ENCODE measurements around the gene NRL.
"Not testable (repeated sequence)": the region's sequence is repeated elsewhere in the genome, so short reads cannot be mapped to it uniquely, and the experiment has no call there.

NRL gene

GRCh38 chr14:24051789-24052655 is 62.7 kb downstream of the NRL start, which contains the start of gene CARMIL3:
Gene CARMIL3 (plus strand): TSS chr14:24052009. CDS start chr14:24052154, 145 bp downstream.
- DNase-seq (ENCODE audit: low spot score), result peak; percentile 79

GRCh38 chr14:24051176-24051788 is 63.5 kb downstream of the NRL start:
- no peak for DNase-seq (ENCODE audit: low spot score)

DNA sequence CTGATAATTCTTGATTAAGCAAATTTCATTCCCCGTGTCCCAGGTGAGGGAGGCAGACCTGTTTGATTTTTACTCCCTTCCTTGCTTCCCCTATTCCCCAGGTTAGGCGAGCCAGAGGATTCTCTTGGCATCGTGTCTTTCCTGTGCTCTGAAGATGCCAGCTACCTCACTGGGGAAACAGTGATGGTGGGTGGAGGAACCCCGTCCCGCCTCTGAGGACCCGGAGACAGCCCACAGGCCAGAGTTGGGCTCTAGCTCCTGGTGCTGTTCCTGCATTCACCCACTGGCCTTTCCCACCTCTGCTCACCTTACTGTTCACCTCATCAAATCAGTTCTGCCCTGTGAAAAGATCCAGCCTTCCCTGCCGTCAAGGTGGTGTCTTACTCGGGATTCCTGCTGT is 64.0 kb downstream of the NRL start:
- DNase-seq (ENCODE audit: low spot score), result not testable (repeated sequence)

GRCh38 chr14:24049002-24049401 is 65.7 kb downstream of the NRL start:
- DNase-seq (ENCODE audit: low spot score), result not testable (repeated sequence)

DNA sequence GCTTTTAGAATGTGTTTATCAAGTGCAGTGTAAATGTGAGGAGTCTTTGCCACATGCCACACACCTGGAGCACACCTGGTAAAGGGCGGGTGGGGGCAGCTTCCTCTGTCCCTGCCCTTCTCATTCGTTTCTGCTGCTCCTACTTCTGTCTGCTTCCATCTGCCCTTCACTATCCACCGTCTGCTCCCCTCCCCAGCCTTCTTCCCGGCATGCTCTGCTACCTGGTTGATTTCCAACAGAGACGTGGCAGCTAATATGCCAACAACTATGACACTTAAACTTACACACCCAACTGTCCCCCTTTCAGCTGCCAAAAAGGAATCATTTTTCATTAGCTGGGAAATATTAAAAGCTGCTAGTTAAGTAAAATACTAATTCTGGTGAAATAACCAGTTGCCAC is 72.0 kb downstream of the NRL start:
- no peak for DNase-seq (ENCODE audit: low spot score)

DNA sequence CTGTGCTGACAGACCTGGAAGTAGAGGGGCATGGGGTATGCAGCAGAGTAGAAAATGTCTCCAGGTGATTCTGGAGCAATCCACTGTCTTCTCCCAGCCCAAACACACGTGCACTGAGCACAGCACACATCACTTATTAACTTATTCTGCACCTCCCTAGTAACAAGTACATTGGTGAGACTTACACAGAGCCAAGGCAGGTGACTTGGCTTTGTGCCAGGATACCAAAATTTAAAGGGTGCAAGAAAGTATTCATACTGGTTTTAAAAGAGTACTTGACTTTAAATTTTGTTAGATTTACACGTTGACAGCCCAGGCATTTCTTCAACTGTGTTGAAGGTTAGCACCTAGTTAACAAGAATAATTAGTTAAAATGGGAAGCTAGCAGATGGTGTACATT is 74.1 kb downstream of the NRL start:
- DNase-seq (ENCODE audit: low spot score), result no peak

DNA sequence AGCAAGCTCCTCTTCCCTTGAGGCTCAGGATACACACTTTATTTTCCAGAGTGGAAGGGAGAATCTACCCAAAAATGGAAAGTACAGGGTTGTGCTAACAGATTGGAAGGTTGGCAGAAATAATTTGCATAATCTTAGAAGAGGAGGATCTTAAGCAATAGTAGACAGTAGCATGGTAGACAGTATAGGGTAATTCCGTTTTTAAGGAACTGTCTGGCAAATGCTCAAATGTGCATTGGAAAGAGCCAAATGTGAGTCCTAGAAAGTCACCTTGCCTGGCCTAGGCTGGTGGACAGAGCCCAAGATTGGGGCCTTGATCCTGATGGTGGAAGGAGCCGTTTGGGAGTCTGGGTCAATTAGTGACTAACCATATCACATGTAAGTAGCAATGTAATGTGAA is 76.1 kb downstream of the NRL start:
- DNase-seq (ENCODE audit: low spot score), result no peak

DNA sequence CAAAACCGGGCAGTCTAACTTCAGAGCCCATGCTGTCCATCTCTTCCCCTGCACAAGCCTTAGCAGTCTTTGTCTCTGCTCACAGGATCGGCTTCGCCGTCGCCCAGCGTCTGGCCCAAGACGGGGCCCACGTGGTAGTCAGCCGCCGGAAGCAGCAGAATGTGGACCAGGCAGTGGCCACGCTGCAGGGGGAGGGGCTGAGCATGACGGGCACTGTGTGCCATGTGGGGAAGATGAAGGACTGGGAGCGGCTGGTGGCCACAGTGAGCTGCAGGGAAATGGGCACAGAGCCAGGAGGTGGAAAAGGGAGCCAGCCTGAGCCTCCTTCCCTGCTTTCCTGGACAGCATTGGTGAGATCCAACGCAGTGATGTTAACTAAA is 77.1 kb downstream of the NRL start:
- DNase-seq (ENCODE audit: low spot score), result no peak

GRCh38 chr14:24036963-24037657 is 77.6 kb downstream of the NRL start:
- not testable (repeated sequence) for DNase-seq (ENCODE audit: low spot score)

DNA sequence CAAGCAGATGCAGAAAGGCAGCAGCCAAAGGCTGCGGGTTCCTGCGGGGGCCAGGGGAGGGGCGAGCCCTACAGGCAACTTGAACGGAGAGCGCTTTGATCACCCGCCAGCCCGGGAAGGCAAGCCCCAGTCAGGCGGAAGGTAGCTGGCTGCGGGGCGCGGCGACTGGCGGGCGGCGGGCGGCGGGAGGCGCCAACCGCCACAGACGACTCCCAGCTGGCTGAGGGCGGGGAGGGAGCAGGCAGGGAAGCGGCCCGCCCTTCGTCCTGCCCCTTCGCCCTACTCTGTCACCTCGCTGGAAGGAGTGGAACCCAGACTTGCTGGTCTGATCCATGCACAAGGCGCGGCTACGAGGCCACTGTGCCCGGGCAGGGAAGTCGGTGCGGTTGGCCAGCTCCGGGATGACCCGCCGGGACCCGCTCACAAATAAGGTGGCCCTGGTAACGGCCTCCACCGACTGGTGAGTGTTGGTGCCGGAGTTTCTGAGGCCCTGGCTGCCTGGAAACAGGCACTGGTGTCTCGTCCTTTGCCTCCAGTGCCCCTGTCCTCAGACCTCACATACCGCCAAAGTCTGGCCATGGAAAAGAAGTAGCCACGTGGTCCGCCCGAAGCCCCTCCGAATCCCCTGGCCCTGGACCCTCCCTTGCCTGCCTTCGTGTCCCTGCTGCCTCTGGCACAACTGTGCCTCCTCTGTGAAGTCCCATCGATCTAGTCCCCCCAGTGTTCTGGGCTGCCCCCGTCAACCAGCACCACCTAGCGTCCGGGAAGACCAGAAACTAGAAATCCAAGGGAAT is 78.4 kb downstream of the NRL start:
- peak; percentile 69 for DNase-seq (ENCODE audit: low spot score)

GRCh38 chr14:24035769-24036168 is 79.0 kb downstream of the NRL start:
- DNase-seq (ENCODE audit: low spot score), result not testable (repeated sequence)

GRCh38 chr14:24032727-24033418 is 81.9 kb downstream of the NRL start:
- DNase-seq (ENCODE audit: low spot score), result no peak

DNA sequence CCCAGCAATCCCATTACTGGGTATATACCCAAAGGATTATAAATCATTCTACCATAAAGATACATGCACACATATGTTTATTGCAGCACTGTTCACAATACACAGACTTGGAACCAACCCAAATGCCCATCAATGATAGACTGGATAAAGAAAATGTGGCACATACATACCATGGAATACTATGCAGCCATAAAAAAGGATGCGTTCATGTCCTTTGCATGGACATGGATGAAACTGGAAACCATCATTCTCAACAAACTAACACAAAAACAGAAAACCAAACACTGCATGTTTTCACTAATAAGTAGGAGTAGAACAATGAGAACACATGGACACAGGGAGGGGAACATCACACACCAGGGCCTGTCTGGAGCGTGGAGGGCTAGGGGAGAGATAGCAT is 83.4 kb downstream of the NRL start:
- DNase-seq (ENCODE audit: low spot score), result not testable (repeated sequence)

- DNase-seq (ENCODE audit: low spot score), result not testable (repeated sequence)
Observed at GRCh38 chr14:24029687-24030086, 85.1 kb downstream of the NRL start.
